HepG2 (cell line): ENCODE measurements around the gene METRN. TPM values are rescaled to one million over a fixed set of nuclear protein-coding genes. Genes with fewer than 3 reads are reported as not detected.
A peak's percentile ranks its signal among the peaks of the same experiment; 100 is the strongest.

Experiments
- AGO1 ChIP-seq: fragments of 200-400 bp; formaldehyde crosslinking; IDR thresholded peaks from 2 replicates; pipeline ENCODE4 v1.6.1; 2017; ENCODE audit warnings: mild to moderate bottlenecking, low read depth, low read length, moderate library complexity; ENCODE audit not compliant: poor library complexity, severe bottlenecking
- GATAD2A ChIP-seq: IDR thresholded peaks from 2 replicates; pipeline ENCODE4 v1.6.1; 2016
- HNRNPLL ChIP-seq: fragments of 200-400 bp; formaldehyde crosslinking; IDR thresholded peaks from 2 replicates; pipeline ENCODE4 v1.6.1; 2017; ENCODE audit warnings: mild to moderate bottlenecking, low read depth, low read length; ENCODE audit not compliant: poor library complexity, severe bottlenecking
- IRX3 ChIP-seq: sonication (generic); formaldehyde crosslinking; IDR thresholded peaks from 2 replicates; pipeline ENCODE4 v1.8.1; 2023; ENCODE audit warnings: mild to moderate bottlenecking, low read depth, missing genetic modification reagents, borderline replicate concordance
- NCOA2 ChIP-seq: sonication (generic); formaldehyde crosslinking; IDR thresholded peaks from 2 replicates; pipeline ENCODE4 v1.8.0; 2022; ENCODE audit warnings: inconsistent platforms
- NRL ChIP-seq: sonication (generic); formaldehyde crosslinking; IDR thresholded peaks from 2 replicates; pipeline ENCODE4 v1.5.0; 2020; ENCODE audit warnings: missing genetic modification reagents, mild to moderate bottlenecking, moderate library complexity, borderline replicate concordance
- POLR2G ChIP-seq: fragments of 200-400 bp; formaldehyde crosslinking; IDR thresholded peaks from 2 replicates; pipeline ENCODE4 v1.6.1; 2018; ENCODE audit warnings: mild to moderate bottlenecking, low read depth, low read length, moderate library complexity
- THAP9 ChIP-seq: sonication (generic); formaldehyde crosslinking; IDR thresholded peaks from 2 replicates; pipeline ENCODE4; 2020; ENCODE audit warnings: missing genetic modification reagents, mild to moderate bottlenecking, borderline replicate concordance
- TRIM22 ChIP-seq: fragments of 450-650 bp; IDR thresholded peaks from 2 replicates; pipeline ENCODE4 v1.6.1; 2017
- ZNF264 ChIP-seq: sonication (generic); formaldehyde crosslinking; IDR thresholded peaks from 2 replicates; pipeline ENCODE4 v1.4.0; 2020; ENCODE audit warnings: missing genetic modification reagents
- ZNF382 ChIP-seq: sonication (generic); formaldehyde crosslinking; IDR thresholded peaks from 2 replicates; pipeline ENCODE4 v1.5.0; 2020; ENCODE audit warnings: missing genetic modification reagents, mild to moderate bottlenecking, borderline replicate concordance
- polyA plus RNA-seq, 8 experiments: library from polyadenylated mRNA; depleted of rRNA in 3 of 8; stranded (reverse) in 7 of 8; unstranded in 1 of 8; fragments of >200 nt; fragmentation: Illumina TruSeq in 4 of 8; extraction: Trizol in 4 of 8; gene quantifications; 2 replicates each; pipeline versions ENCODE4 v1.2.1 to v1.2.3, GENCODE V29; 2011 to 2016; ENCODE audit warnings: low read depth in 4 of 8, missing spikeins in 1 of 8, mixed read lengths in 1 of 8; ENCODE audit not compliant: insufficient read depth in 1 of 8
- total RNA-seq, 5 experiments: library from RNA; depleted of rRNA; stranded (reverse); fragments of >200 nt; fragmentation: Illumina TruSeq; extraction: Trizol; gene quantifications; 2 replicates each; pipeline ENCODE4 v1.2.3, GENCODE V29; 2016; ENCODE audit warnings: low read depth in 1 of 5
- TF ChIP-seq, protein P1 (sequence below): sonication (generic); formaldehyde crosslinking; conservative IDR thresholded peaks from 2 replicates; pipeline ENCODE4 v1.4.0; 2020; ENCODE audit warnings: missing genetic modification reagents
- TF ChIP-seq, protein P2 (sequence below): sonication (generic); formaldehyde crosslinking; conservative IDR thresholded peaks from 2 replicates; pipeline ENCODE4 v1.8.0; 2022; ENCODE audit warnings: mild to moderate bottlenecking, moderate library complexity, missing genetic modification reagents
- TF ChIP-seq, protein P3 (sequence below): sonication (generic); formaldehyde crosslinking; IDR thresholded peaks from 2 replicates; pipeline ENCODE4 v1.4.0; 2020; ENCODE audit warnings: missing genetic modification reagents

METRN gene
- total and polyA plus RNA-seq, 2 of the 13 experiments (the other 11 are each of a cell fraction or from before 2014, with no cell fraction given), result 25.5 to 46.1 TPM

DNA sequence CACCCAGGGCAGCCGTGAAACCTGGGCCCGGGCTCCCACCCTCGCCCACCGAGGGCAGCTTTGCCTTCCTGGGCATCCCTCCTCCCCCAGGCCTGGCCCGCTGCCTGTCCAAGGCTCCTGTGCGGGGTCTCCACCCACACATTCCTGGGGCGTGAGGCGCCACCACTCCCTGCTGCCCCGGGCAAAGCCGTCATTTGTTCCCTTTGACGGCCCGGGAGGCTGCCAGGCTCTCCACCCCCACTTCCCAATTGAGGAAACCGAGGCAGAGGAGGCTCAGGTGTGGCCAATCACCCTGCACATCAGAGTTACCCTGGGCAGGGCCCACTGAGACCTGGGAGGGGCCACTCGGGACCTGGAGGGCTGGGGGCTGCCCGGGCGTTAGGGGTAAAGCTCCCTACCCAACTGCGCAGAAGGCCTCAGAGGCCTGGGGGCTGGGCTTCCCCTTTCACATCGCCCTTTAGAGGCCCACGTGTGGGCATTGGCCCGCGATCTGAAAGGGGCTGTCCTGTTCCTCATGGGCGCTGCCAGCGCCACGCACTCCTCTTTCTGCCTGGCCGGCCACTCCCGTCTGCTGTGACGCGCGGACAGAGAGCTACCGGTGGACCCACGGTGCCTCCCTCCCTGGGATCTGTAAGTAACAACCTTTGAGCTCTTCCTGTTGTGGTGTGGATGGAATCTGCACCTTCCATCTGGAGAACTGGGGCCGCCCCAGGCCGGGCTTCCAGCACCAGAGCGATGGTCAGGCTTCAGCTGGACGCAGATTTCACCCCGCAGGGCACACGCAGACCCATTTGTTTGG, 45.8 kb downstream of the METRN start, which contains the start of gene MSLN (continued):
- TF ChIP-seq THAP9 (CRISPR knock-in tag) (peak; percentile 53), IRX3 (CRISPR knock-in tag) (no peak), AGO1 (no peak), ZNF264 (CRISPR knock-in tag) (no peak), POLR2G (0 out of 2 replicates have a peak, but pooled peaks have one; percentile 27), HNRNPLL (peak; percentile 20), ZNF382 (CRISPR knock-in tag) (no peak), NRL (CRISPR knock-in tag) (0 out of 2 replicates have a peak, but pooled peaks have one; percentile 33), TRIM22 (no peak), NCOA2 (CRISPR knock-in tag) (no peak), GATAD2A (CRISPR knock-in tag) (peak; percentile 31; the same call in 1 of the 2 replicates)
- TF ChIP-seq, protein P1, sequence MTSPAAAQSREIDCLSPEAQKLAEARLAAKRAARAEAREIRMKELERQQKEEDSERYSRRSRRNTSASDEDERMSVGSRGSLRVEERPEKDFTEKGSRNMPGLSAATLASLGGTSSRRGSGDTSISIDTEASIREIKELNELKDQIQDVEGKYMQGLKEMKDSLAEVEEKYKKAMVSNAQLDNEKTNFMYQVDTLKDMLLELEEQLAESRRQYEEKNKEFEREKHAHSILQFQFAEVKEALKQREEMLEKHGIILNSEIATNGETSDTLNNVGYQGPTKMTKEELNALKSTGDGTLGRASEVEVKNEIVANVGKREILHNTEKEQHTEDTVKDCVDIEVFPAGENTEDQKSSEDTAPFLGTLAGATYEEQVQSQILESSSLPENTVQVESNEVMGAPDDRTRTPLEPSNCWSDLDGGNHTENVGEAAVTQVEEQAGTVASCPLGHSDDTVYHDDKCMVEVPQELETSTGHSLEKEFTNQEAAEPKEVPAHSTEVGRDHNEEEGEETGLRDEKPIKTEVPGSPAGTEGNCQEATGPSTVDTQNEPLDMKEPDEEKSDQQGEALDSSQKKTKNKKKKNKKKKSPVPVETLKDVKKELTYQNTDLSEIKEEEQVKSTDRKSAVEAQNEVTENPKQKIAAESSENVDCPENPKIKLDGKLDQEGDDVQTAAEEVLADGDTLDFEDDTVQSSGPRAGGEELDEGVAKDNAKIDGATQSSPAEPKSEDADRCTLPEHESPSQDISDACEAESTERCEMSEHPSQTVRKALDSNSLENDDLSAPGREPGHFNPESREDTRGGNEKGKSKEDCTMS (CRISPR knock-in tag), result no peak
- TF ChIP-seq, protein P2, sequence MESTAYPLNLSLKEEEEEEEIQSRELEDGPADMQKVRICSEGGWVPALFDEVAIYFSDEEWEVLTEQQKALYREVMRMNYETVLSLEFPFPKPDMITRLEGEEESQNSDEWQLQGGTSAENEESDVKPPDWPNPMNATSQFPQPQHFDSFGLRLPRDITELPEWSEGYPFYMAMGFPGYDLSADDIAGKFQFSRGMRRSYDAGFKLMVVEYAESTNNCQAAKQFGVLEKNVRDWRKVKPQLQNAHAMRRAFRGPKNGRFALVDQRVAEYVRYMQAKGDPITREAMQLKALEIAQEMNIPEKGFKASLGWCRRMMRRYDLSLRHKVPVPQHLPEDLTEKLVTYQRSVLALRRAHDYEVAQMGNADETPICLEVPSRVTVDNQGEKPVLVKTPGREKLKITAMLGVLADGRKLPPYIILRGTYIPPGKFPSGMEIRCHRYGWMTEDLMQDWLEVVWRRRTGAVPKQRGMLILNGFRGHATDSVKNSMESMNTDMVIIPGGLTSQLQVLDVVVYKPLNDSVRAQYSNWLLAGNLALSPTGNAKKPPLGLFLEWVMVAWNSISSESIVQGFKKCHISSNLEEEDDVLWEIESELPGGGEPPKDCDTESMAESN (CRISPR knock-in tag), result no peak
- TF ChIP-seq, protein P3, sequence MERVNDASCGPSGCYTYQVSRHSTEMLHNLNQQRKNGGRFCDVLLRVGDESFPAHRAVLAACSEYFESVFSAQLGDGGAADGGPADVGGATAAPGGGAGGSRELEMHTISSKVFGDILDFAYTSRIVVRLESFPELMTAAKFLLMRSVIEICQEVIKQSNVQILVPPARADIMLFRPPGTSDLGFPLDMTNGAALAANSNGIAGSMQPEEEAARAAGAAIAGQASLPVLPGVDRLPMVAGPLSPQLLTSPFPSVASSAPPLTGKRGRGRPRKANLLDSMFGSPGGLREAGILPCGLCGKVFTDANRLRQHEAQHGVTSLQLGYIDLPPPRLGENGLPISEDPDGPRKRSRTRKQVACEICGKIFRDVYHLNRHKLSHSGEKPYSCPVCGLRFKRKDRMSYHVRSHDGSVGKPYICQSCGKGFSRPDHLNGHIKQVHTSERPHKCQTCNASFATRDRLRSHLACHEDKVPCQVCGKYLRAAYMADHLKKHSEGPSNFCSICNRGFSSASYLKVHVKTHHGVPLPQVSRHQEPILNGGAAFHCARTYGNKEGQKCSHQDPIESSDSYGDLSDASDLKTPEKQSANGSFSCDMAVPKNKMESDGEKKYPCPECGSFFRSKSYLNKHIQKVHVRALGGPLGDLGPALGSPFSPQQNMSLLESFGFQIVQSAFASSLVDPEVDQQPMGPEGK (CRISPR knock-in tag), result peak; percentile 38
